Measurements from ENCODE around the gene SIGLEC6. TPM values are rescaled to one million over a fixed set of nuclear protein-coding genes. Genes with fewer than 3 reads are reported as not detected.

The SIGLEC6 gene
- total RNA-seq, 2 donors from 2014 or later = 1.0 TPM; not detected in 1

DNA sequence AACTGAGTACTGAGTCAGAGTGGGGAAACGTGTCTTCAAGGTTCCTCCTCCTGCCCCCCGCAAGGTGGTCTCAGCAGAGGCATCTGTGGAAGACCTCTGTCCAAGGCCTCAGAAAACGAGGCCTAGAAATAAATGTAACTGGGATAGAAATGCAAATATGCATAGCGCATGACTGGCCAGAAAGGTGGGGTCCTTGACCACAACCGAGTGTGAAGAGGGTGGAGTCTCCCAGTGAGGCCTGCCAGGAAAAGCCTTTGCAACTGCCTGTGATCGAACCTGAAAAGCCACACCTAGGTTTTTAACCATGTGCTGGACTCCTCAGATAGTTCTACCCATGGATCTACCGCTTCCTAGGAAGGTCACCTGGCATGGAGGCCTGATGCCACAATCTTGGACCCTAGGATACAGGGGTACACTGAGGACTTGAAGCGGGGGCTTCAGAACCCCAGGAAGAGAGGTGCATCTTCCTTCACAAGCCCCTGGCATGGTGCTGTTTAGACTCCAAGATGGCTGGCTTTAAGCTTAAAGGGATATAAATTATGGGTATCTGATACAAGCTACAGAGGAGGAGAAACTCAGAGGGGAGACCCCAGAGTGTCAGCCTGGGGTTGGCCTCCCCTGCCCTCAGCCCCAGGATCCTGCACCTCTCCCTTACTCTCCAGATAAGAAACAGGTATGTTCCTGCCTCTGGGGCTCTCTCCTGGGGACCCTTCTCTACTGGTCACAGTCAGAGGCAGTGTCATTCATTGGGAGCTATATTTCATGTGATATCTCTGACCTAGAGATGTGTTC, 18.3 kb upstream of the SIGLEC6 start:
- no peak for DNase-seq
- no peak for ATAC-seq
- intact Hi-C loops (cut with DNase I) = no loop called here

DNA sequence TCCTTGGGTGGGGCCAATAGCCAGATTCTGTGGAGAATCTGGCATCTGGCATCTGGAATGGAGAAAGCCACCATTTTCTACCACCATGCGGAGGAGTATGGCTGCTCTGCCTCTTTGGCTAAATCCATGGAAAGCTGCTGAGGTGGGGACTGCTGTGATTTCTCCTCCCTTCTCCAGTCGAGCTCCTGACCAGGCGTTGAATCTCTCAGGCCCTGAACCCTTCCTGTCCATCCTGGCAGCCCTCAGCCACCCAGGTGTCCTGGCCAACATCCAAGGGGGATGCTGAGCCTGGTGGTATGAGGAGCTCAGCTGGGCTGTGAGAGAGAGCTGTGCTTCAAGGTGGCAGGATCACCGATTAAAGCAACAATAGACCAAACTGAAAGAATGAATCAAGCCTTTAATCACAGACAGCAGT, 17.4 kb upstream of the SIGLEC6 start:
- DNase-seq = no peak
- intact Hi-C loops (cut with DNase I) = no loop called here

GRCh38 chr19:51548213-51548651, 16.8 kb upstream of the SIGLEC6 start:
- intact Hi-C loops (cut with DNase I) = no loop called here
- ATAC-seq (no peak), DNase-seq (no peak)

More for the DNA sequence above, 17.4 kb upstream of the SIGLEC6 start:
- no peak for ATAC-seq

GRCh38 chr19:51547397-51548212, 16.1 kb upstream of the SIGLEC6 start:
- no peak for DNase-seq
- ATAC-seq = no peak
- intact Hi-C loops (cut with DNase I) = no loop called here

- intact Hi-C loops (cut with DNase I) = no loop called here
- ATAC-seq = no peak
- no peak for DNase-seq
Measured at GRCh38 chr19:51546650-51547396, 15.4 kb upstream of the SIGLEC6 start.

GRCh38 chr19:51546107-51546649, 14.7 kb upstream of the SIGLEC6 start:
- intact Hi-C loops (cut with DNase I) = no loop called here
- no peak for DNase-seq
- ATAC-seq = no peak

GRCh38 chr19:51544038-51544437, 12.6 kb upstream of the SIGLEC6 start:
- DNase-seq (no peak), ATAC-seq (no peak)
- intact Hi-C loops (cut with DNase I) = no loop called here

- ATAC-seq (no peak), DNase-seq (no peak)
- intact Hi-C loops (cut with DNase I) = no loop called here
Measured at GRCh38 chr19:51542699-51543098, 11.2 kb upstream of the SIGLEC6 start.

- intact Hi-C loops (cut with DNase I) = no loop called here
- no peak for ATAC-seq
- DNase-seq = no peak
Measured at GRCh38 chr19:51541458-51542357, 10.2 kb upstream of the SIGLEC6 start.

DNA sequence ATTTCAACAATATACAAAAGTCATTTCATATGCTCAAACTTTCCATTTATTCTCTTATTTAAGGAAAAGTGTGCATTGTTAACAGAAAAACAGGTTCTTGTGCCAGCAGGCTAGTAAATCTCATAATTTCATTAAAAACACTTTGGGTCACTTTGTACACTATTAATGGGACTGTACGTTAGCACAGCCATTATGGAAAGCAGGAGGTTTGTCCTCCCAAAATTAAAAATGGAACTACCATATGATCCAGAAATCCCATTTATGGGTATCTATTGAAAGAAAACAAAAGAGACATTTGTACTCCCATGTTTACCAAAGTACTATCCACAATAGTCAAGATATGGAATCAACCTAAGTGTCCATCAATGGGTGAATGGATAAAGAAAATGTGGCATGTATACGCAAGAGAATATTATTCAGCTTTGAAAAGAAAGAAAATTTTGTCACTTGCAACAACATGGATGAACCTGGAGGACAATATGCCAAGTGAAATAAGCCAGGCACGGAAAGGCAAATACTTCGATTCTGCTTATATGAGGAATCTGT, 8.4 kb upstream of the SIGLEC6 start:
- intact Hi-C loops (cut with DNase I) = no loop called here
- no peak for DNase-seq
- ATAC-seq = no peak

GRCh38 chr19:51535535-51535934, 4.1 kb upstream of the SIGLEC6 start:
- intact Hi-C loops (cut with DNase I) = no loop called here
- DNase-seq = no peak
- no peak for ATAC-seq

GRCh38 chr19:51530616-51531015, 854 bp downstream of the SIGLEC6 start:
- ATAC-seq (no peak), DNase-seq (no peak)
- intact Hi-C loops (cut with DNase I) = no loop called here

- DNase-seq (no peak), ATAC-seq (no peak)
- intact Hi-C loops (cut with DNase I) = no loop called here
Measured at GRCh38 chr19:51529301-51529700, 2.2 kb downstream of the SIGLEC6 start.

GRCh38 chr19:51525651-51526050, 5.8 kb downstream of the SIGLEC6 start:
- no peak for DNase-seq
- intact Hi-C loops (cut with DNase I) = no loop called here
- ATAC-seq = no peak

GRCh38 chr19:51524666-51525264, 6.7 kb downstream of the SIGLEC6 start:
- intact Hi-C loops (cut with DNase I) = no loop called here
- ATAC-seq (no peak), DNase-seq (no peak)

GRCh38 chr19:51521781-51522180, 9.7 kb downstream of the SIGLEC6 start:
- ATAC-seq = no peak
- no peak for DNase-seq
- intact Hi-C loops (cut with DNase I) = no loop called here

DNA sequence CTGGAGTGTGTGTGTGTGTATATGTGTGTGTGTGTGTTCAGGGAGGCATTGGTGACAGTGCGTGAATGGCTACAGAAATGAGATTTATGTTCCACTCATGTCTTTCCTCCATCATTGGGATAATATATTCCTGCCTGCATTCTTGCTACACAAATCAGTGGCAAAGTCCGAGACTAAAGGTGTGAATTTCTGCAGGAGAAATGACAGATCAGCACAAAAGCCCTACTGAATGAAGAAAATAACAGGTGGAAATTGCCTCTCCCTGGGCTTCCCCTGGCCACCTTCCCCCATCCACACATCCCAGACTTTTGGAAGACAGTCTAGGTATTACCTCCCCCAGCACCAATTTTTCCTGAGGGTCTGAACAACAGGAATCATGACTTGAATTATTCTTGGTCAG, 10.1 kb downstream of the SIGLEC6 start:
- no peak for DNase-seq
- ATAC-seq = no peak
- intact Hi-C loops (cut with DNase I) = no loop called here

DNA sequence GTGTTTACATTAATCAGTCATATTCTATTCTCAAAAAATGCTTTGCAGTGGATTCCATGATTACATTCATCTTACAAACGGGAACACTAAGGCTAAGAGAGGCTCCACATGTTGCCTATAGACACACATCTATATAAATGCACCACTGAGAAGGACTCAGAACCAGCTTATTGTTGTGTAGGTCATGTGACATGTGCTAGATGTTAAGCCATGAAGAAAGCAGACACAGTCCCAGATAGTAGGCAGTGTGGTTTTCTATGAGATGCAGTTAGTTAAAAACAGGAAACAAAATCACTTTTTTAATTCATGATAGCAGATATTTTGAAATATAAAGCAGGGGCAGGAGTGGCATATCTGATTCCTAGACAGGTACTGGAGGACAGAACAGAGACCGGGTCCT, 10.7 kb downstream of the SIGLEC6 start:
- ATAC-seq (no peak), DNase-seq (no peak)
- intact Hi-C loops (cut with DNase I) = no loop called here

All from left cardiac atrium (tissue), 4 donors.